UCSD-AML1 (cell line): ENCODE results near the gene BIN1.

ENCODE experiments used
- DNase-seq: peaks from one replicate; lab custom pipeline; 2025; ENCODE audit not compliant: unreplicated experiment; lab: John Stamatoyannopoulos, UW

Gene BIN1

DNA sequence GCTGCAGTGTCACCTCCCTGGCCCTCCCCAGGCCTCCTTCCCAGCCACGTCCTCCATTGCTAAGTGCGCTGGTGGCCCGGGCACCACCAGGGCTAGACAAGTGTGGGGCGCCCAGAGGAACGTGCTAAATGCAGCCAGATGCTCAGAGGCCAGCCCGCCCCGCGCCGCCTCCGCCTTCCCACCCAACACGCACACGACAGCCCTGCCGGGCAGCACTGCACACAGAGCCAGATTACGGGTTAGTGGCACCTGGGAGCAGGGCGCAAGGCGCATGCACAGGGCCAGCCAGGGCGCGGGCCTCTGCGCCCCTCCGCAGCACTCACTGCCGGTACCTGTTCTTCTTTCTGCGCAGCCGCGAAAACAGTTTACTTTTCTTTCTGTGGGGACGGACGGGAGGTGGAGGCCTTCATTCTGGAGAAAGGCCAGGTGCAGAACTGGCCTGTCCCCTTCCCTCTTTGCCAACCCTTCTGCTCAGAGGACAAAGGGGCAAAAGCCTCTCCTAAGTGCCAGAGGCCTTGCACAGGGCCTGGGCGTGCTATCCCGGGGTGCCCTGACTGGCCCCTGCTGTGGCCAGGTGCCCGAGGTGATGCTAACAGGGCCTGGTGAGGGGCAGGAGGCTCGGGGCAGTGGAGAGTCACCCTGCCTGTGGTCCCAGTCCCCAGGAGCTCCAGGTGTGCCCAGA lies 46.5 kb downstream of the BIN1 start:
- no peak for DNase-seq

GRCh38 chr2:127059559-127059958 lies 47.4 kb downstream of the BIN1 start:
- DNase-seq = no peak

DNA sequence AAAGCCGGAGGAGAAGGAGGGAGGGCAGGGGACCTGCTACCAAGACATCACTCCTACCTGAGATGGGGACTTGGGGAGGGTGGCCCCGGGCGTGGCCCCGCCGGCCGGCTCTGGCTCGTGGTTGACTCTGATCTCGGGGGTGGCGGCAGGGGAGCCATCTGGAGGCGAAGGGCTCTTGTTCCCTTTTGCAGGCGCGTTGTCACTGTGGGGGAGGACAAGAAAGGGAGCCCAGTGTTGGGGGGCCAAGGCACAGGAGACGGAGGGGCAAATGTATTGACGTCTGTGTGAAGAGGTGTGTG lies 48.1 kb downstream of the BIN1 start:
- DNase-seq = no peak

GRCh38 chr2:127058246-127058953 lies 48.6 kb downstream of the BIN1 start:
- no peak for DNase-seq

DNA sequence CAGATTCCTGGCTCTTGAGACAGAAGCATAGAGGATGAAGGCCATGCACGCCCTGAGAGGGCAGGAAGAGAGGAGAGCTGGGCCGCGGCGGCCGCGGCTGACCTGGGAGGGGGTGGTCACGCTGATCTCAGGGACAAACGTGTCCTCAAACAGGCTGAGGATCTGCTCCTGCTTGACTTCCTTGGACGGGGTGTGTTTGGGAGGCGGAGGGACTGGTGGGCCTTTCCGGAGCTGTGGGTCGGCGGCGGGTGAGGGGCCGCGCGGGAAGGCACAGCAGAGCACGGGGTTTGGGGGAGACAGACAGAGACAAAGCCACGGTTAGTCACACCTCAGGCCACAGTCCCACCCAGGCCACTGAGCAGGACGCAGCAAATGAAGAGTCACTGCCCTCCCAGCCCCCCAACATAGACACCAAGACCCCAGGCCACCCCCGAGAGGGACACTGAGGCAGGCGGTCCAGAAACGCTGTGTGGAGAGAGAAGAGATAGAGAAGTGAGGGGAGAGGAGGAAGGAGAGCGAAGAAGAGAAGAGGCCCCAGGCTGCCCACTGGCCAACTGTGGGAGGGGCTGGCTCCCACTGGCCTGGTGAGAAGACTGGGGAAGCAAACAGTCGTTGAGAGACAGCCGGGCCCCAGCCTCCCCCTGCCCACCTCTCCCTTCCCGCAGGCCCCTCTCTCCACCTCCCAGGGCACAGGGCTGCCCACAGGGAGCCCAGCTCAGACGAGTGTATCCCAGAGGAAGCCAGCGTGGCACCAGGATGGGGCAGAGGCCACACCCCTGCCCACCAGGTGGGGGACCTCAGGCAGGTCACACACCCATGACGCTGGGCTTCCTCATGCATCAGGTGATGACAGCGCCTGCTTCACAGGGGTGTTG lies 49.3 kb downstream of the BIN1 start:
- DNase-seq = no peak

- no peak for DNase-seq
Observed at GRCh38 chr2:127056631-127057370, 50.2 kb downstream of the BIN1 start.

DNA sequence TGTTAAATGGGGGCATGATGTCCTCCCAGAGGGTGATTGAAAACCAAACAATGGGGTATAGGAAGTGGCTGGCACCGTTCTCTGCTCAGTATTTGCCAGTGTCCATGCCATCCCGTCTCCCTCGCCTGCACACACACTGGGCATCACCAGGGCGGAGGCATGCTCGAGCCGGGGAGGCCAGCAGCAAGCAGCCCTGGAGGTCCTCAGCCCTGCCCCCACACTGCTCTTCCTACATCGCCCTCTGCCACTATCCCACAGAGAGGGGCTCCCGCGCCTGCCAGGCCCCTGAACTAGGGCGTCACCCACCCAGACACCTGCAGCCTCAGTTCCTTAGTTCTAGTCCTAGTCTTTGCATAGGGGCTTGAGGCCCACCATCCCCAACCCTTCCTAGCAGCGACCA lies 50.9 kb downstream of the BIN1 start:
- no peak for DNase-seq

DNA sequence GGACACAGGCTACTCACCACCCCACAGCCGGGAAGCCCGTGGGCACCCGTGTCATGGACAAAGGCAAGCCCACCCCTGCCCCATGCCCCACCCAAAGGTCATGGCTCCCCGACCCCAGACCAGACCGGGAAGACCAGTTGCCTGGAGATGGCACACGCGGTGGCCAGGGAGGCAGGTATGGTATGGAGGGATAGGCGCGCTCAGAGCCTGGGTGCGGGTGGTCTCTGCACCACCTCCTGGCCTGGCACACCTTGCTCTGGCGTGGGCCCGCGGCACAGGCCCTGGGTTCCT lies 51.2 kb downstream of the BIN1 start:
- no peak for DNase-seq

DNA sequence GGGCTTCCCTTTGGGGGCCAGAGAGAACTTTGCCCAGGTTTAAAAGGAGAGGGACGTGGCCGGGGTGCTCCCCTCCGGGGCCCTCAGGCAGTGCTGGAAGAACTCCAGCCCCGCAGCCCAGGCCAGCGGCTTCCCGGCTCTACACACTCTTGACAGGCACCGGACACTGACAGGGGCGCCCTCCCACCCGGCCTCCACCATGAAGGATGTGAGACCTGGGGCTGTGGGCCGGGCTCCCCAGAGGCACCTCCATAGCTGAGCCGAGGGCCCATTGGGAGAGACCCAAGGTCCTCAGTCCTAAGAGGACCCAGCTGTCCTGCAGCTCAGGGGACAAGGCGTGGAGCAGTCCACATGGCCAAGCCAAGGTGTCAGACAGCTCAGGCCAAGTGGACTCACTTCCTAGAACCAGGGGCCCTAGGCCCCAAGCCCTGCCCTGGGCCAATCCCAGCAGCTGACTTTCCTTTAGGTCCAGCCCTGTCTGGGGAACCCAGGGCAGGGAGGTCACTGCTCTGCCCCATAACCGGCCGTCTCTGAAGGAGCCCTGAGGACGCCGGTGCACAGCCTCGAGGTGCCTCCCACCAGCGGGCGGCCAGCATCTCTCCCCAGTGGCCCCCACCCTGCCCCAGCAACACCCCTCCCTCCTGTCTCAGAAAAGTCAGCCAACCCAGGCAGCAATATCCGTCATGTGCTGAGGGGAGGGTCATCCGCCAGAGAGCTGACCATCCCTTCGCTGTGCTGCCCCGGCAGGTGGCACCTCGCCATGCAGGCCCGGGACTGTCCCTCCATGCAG lies 51.8 kb downstream of the BIN1 start:
- no peak for DNase-seq

GRCh38 chr2:127054604-127054930 lies 52.4 kb downstream of the BIN1 start:
- DNase-seq = no peak

DNA sequence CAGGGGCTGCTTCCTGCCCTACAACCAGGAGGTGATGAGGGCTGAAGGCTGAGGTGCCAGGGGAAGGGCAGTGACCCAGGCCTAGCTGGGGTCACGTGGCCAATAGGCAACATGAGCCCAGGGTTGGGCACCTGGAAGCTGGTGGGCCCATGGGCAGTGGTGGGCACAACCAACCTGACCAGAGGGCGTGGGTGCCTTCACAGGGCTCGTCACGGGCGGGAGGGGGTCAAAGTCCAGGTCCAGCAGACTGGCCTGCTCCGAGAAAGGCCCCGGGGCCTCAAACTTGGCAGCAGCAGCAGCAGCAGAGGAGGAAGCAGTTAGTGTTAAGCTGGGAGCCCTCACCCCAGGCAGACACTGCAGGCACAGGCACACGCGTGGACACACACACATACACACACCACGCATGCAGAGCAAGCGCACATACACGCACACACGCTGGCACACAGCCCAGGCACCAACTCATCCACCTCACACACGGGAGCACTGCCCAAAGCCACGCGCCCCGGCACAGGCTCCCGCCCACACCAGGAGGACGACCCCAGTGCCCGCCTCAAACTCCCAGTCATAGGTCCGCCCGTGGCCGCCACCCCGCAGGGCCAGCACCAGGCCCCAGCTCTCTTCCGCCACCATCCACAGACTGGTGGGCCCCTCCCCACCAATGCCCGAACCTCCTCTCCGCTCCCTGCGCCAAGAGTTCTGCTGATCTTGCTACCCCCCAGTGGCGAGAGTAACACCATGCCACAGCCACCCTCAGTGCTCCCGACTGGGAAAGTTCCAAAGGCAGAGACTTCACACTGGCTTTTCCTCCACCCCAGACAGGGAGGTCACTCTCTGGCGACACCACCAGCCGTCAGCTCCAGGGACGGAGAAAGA lies 53.0 kb downstream of the BIN1 start:
- DNase-seq = no peak

- DNase-seq = no peak
Observed at GRCh38 chr2:127052771-127053691, 53.9 kb downstream of the BIN1 start.

DNA sequence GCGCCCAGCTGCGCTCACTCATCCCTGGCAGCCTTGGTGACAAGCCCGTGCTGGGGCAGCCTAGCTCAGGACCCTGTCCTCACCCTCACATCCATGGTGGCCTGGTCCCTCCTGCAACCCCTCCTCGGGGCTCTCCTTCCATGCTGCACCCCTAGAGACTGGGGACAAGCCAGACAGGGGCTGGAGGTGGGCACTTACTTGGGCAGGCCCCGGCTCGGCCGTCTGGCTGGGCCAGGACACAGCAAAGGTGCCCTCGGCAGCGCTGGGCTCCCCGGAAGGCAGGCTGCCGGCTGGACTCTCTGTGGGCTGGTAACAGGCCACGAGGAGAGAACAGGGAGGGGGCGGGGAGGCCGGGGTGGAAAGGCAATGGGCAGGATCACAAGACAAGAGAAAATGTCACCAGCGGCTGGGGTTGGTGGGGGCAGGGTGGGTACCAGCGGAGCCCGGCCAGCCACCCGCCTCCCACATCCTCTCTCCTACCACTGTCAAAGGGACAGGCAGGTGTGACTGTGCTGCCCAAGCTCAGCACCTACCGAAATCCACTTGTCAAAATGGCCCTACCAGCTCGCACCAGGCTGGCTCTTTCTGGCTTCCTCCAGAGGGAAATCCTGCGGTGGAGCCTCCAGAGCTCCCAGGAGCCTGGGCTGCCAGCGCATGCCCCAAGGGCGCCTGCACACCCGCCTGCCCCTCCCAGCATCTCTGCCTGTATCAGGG lies 54.7 kb downstream of the BIN1 start:
- DNase-seq = no peak

GRCh38 chr2:127051116-127052056 lies 55.6 kb downstream of the BIN1 start:
- DNase-seq = no peak

DNA sequence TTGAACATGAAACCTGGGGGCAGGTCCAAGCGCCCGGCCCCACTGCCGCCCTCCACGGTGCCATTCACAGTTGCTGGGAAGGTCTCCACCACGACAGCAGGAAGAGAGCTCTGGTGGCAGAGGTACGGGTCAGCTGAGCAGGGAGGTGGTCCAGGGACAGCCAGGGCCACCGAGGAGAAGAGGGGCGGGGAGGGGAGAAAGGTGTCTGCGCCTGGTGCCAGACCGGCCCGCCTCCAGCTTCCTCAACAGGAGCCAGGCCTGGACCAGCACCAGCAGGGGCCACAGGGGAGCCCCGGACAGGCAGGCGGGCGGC lies 56.2 kb downstream of the BIN1 start:
- DNase-seq = no peak

GRCh38 chr2:127049927-127050802 lies 56.8 kb downstream of the BIN1 start:
- DNase-seq = peak; percentile 59
